WTC11 (cell line): Measurements from ENCODE around the gene ZNF540.

Experiments used
- ESRRA ChIP-seq: sonication (generic); formaldehyde crosslinking; IDR thresholded peaks from 2 replicates; pipeline ENCODE4 v1.8.1; 2022; ENCODE audit warnings: mild to moderate bottlenecking, missing genetic modification reagents, borderline replicate concordance
- KAT7 ChIP-seq: sonication (generic); formaldehyde crosslinking; IDR thresholded peaks from 2 replicates; pipeline ENCODE4 v1.8.1; 2023; ENCODE audit warnings: missing genetic modification reagents, mild to moderate bottlenecking, borderline replicate concordance
- NR2C2 ChIP-seq: sonication (generic); formaldehyde crosslinking; IDR thresholded peaks from 2 replicates; pipeline ENCODE4 v1.8.0; 2022; ENCODE audit warnings: mild to moderate bottlenecking, missing genetic modification reagents
- NR3C1 ChIP-seq: sonication (generic); formaldehyde crosslinking; conservative IDR thresholded peaks from 2 replicates; pipeline ENCODE4 v1.8.1; 2023; ENCODE audit warnings: low read depth, mild to moderate bottlenecking, missing genetic modification reagents

DNA sequence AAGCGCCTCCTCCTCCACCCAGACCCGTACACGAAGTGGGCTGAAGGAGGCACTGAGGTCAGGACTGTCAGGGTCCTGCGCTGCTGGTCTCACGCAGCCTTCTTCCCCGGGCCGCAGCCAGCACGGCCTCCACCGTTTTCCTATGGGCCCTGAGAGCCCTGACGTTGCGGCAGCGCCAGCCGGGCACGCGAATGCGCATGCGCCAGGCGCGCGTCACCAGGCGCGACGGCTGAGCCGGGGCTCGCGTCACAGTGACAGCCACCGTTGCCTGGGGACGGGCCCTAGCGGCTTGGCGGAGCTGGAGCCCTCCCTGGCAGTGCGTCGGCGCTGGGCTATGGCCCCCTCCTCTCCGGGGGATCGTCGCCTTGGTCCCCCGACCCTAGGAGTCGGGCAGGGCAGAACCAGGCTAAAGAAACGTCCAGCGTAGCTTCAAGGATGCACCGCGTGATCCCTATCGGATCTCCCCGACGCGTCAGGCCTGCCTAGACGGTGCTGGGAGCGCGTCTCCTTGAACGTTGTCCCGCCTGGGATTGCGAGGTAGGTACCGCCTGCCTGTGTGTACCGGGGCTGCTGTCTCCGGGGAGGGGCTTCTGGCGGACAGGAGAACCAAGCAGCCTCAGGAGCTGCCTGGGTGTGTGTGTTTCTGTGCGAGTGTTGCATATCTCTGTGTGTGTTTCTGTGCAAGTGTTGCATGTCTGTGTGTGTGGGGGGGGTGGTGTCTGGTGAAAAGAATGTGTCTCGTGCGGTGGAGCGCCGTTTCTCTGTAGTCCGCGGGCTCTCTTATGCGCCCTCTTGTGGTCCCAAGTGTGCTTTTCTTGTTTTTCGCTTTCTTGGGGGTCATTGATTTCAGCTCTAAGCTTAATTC is 43.3 kb upstream of the ZNF540 start:
- TF ChIP-seq NR3C1 (CRISPR knock-in tag) (no peak), NR2C2 (CRISPR knock-in tag) (no peak), ESRRA (CRISPR knock-in tag) (no peak), KAT7 (CRISPR knock-in tag) (no peak)
